K562 (cell line): Measurements from ENCODE around the gene ATXN7L1. TPM values are rescaled to one million over a fixed set of nuclear protein-coding genes. Genes with fewer than 3 reads are reported as not detected.

Experiments used
- ATAC-seq: fragments of 200-7000 bp; cut with Tn5 transposase; 3 replicates; pipeline ENCODE4 v1.9.1; 2020; ENCODE audit warnings: moderate library complexity
- BruUV-seq: library from RNA; stranded (reverse); fragments of 400-500 nt; replicated peaks from 2 replicates; lab custom pipeline; 2021; lab: Mats Ljungman, UMichigan
- CTCF ChIA-PET: fragments of 300-600 bp; formaldehyde crosslinking; extraction: SDS; loops from one replicate; lab custom pipeline; 2021; ENCODE audit warnings: low intra/inter-chr PET ratio; lab: Yijun Ruan, JAX
- POLR2A ChIA-PET: fragments of 300-600, 350-650 bp; sonication (Branson Sonifier 250); formaldehyde crosslinking; extraction: SDS; loops from one replicate; lab custom pipeline; 2021; ENCODE audit warnings: antibody characterized with exemption, inconsistent platforms; lab: Yijun Ruan, JAX
- DNase-seq, 4 experiments: peaks; one replicate each; pipeline versions ENCODE4 v3.0.0 to v3.0.0-alpha.2; 2011 to 2018; ENCODE audit warnings: low spot score in 3 of 4, mixed read lengths in 3 of 4; ENCODE audit errors: extremely low read depth in 1 of 4
- FAIRE-seq: peaks from 2 replicates; lab custom pipeline; 2011; peaks lifted over from hg19 to GRCh38; lab: Jason Lieb, UNC
- H2AFZ ChIP-seq: 2 replicates; pipeline ENCODE4 v1.6.0; 2011; ENCODE audit warnings: low read depth, low read length, control low read depth, inconsistent platforms
- H3K27ac ChIP-seq: fragments of 200-600 bp; 3 replicates; pipeline ENCODE4 v1.8.0; 2011; ENCODE audit warnings: low read depth, mild to moderate bottlenecking, control low read depth, inconsistent platforms, low read length, moderate library complexity, mixed read lengths; ENCODE audit errors: extremely low read depth
- H3K27me3 ChIP-seq, 2 experiments: fragments of 300-600 bp in 1 of 2; 2 replicates in 1 of 2; 3 replicates in 1 of 2; pipeline versions ENCODE4 v1.6.0 to v1.8.0; 2011; ENCODE audit warnings: inconsistent platforms in 2 of 2, low read length in 2 of 2, mild to moderate bottlenecking in 1 of 2, mixed read lengths in 1 of 2, moderate library complexity in 1 of 2; ENCODE audit not compliant: control insufficient read depth in 2 of 2, insufficient read depth in 2 of 2
- H3K36me3 ChIP-seq: fragments of 300-600 bp; 3 replicates; pipeline ENCODE4 v1.8.0; 2011; ENCODE audit warnings: mild to moderate bottlenecking, low read length, inconsistent platforms; ENCODE audit not compliant: control insufficient read depth, insufficient read depth
- H3K4me1 ChIP-seq, 2 experiments: fragments of 200-600 bp in 1 of 2; replicated peaks in 1 of 2; 2 replicates in 1 of 2; 3 replicates in 1 of 2; pipeline versions ENCODE4 v1.5.1 to v1.8.0; 2011; ENCODE audit warnings: inconsistent platforms in 2 of 2, low read length in 2 of 2, mild to moderate bottlenecking in 1 of 2, mixed read lengths in 1 of 2, moderate library complexity in 1 of 2; ENCODE audit not compliant: control insufficient read depth in 2 of 2, insufficient read depth in 2 of 2
- H3K4me2 ChIP-seq: 2 replicates; pipeline ENCODE4 v1.6.1; 2011; ENCODE audit warnings: low read length, control low read depth, inconsistent platforms, mixed read lengths; ENCODE audit not compliant: insufficient read depth
- H3K4me3 ChIP-seq: fragments of 200-600 bp; sonication (generic), shearing (Covaris generic); 2 replicates; pipeline ENCODE4 v1.5.1; 2016; ENCODE audit warnings: control low read depth, inconsistent platforms
- H3K79me2 ChIP-seq: fragments of 200-600 bp; 3 replicates; pipeline ENCODE4 v1.8.0; 2011; ENCODE audit warnings: low read length, inconsistent platforms; ENCODE audit not compliant: control insufficient read depth, insufficient read depth
- H3K9ac ChIP-seq, 2 experiments: 2 replicates each; pipeline versions ENCODE4 v1.6.0 to v1.6.1; 2011; ENCODE audit warnings: low read depth in 2 of 2, low read length in 2 of 2, control low read depth in 1 of 2, inconsistent platforms in 1 of 2, mild to moderate bottlenecking in 1 of 2, mixed read lengths in 1 of 2; ENCODE audit not compliant: insufficient read depth in 1 of 2
- H3K9me1 ChIP-seq: one replicate; pipeline ENCODE4 v1.6.0; 2011; ENCODE audit warnings: inconsistent platforms, mild to moderate bottlenecking, low read length, moderate library complexity; ENCODE audit not compliant: control insufficient read depth, insufficient read depth
- H3K9me3 ChIP-seq: replicated peaks from 2 replicates; pipeline ENCODE4 v1.5.1; 2011; ENCODE audit warnings: low read depth, low read length, inconsistent platforms; ENCODE audit not compliant: control insufficient read depth, insufficient read depth
- H4K20me1 ChIP-seq: replicated peaks from 2 replicates; pipeline ENCODE4 v1.6.1; 2011; ENCODE audit warnings: low read length, inconsistent platforms, mixed read lengths; ENCODE audit not compliant: control insufficient read depth, insufficient read depth
- ARID4B ChIP-seq: sonication (generic); formaldehyde crosslinking; IDR thresholded peaks from 2 replicates; pipeline ENCODE4 v1.8.0; 2022; ENCODE audit warnings: mild to moderate bottlenecking, missing genetic modification reagents
- CEBPG ChIP-seq, 3 experiments: fragments of 200-800 bp in 1 of 3; sonication (Bioruptor generic) in 1 of 3; sonication (generic) in 1 of 3; formaldehyde crosslinking in 1 of 3; IDR thresholded peaks in 2 of 3; conservative IDR thresholded peaks in 1 of 3; 2 replicates each; pipeline versions ENCODE4 v1.6.1 to v1.8.0; 2016 to 2022; ENCODE audit warnings: missing compliant biosample characterization in 2 of 3, missing genetic modification characterization in 2 of 3, mild to moderate bottlenecking in 1 of 3, missing genetic modification reagents in 1 of 3
- FOS ChIP-seq: IDR thresholded peaks from 3 replicates; pipeline ENCODE4 v1.6.1; 2011; ENCODE audit not compliant: insufficient read length; ENCODE audit errors: extremely low read depth
- PRDM10 ChIP-seq: fragments of 450-650 bp; IDR thresholded peaks from 2 replicates; pipeline ENCODE4 v1.6.1; 2018; ENCODE audit not compliant: partially characterized antibody
- STAG1 ChIP-seq: sonication (generic); formaldehyde crosslinking; IDR thresholded peaks from 2 replicates; pipeline ENCODE4 v1.5.0; 2020; ENCODE audit warnings: missing genetic modification reagents, borderline replicate concordance
- ZNF316 ChIP-seq: fragments of 450-650 bp; IDR thresholded peaks from 2 replicates; pipeline ENCODE4 v1.6.1; 2016
- WGBS: fragments of 100-300 bp; shearing (Covaris generic); methylation state at CpG from one replicate; pipeline ENCODE4 v1.1.6; 2016; ENCODE audit warnings: low coverage, mixed read lengths; ENCODE audit not compliant: insufficient coverage; ENCODE audit errors: missing lambda C conversion rate; 5-methylcytosine and 5-hydroxymethylcytosine counted together
- in situ Hi-C: fragments of 300-500 bp; cut with MboI; formaldehyde crosslinking; loops from 4 replicates; pipeline ENCODE4 v1.15.0; 2018; ENCODE audit warnings: inconsistent platforms, mixed read lengths
- intact Hi-C: fragments of 100-400 bp; cut with micrococcal nuclease; formaldehyde crosslinking; loops from 2 replicates; pipeline ENCODE4 v1.14.2; 2022
- polyA plus RNA-seq, 8 experiments: library from polyadenylated mRNA; depleted of rRNA in 4 of 8; stranded (reverse) in 5 of 8; unstranded in 3 of 8; fragments of >200 nt; fragmentation: Nextera tagmentation in 2 of 8; fragmentation: Illumina TruSeq in 1 of 8; extraction: Ambion mirVana in 2 of 8; extraction: Trizol in 1 of 8; gene quantifications; 2 replicates each; pipeline versions ENCODE4 v1.2.1 to v1.2.3, GENCODE V29; 2011 to 2014; ENCODE audit warnings: inconsistent platforms in 1 of 8, missing spikeins in 1 of 8
- total RNA-seq, 7 experiments: library from RNA; depleted of rRNA in 6 of 7; stranded (reverse); fragments of >200 nt in 6 of 7; fragmentation: Illumina TruSeq in 2 of 7; extraction: Trizol in 2 of 7; gene quantifications; 2 replicates each; pipeline versions ENCODE4 v1.2.1 to v1.2.3, GENCODE V29; 2011 to 2021; ENCODE audit warnings: low replicate concordance in 1 of 7

Gene ATXN7L1
- total and polyA plus RNA-seq, 9 of the 15 experiments (the other 6 are each of a cell fraction or from before 2014, with no cell fraction given): 6.6 to 13.7 (median 10.7) TPM

GRCh38 chr7:105872491-105872890, 3.9 kb downstream of the ATXN7L1 start:
- 84% methylated on average over 5 of the region's 5 CpGs for WGBS

GRCh38 chr7:105871142-105871541, 5.3 kb downstream of the ATXN7L1 start:
- no peak overlapping the region for H2AFZ ChIP-seq
- H3K4me3 ChIP-seq: no peak overlapping the region
- TF ChIP-seq PRDM10 (no peak), ARID4B (CRISPR knock-in tag) (no peak), STAG1 (no peak)
- 34% methylated on average over 3 of the region's 3 CpGs for WGBS
- H3K27ac ChIP-seq: no peak overlapping the region
- DNase-seq: no peak
- H3K36me3 ChIP-seq: no peaks in the 10 kb centered on the region
- ChIA-PET POLR2A (interaction anchor here (0.6 to 2.5 kb wide), 4 partner anchors 14 to 109 kb away, joined by 3 to 7 read pairs (median 3); no protein-coding TSS in a partner anchor), CTCF (no interaction called here)
- H3K79me2 ChIP-seq: peaks cover 4% of the 10 kb centered on the region; the same call in 2 of the 3 replicates
- no peak for FAIRE-seq
- H3K9me3 ChIP-seq: no peaks in the 10 kb centered on the region
- peaks cover 5 to 7% of the 10 kb centered on the region in 2 experiments; a peak in 4 of 5 replicates for H3K4me1 ChIP-seq
- no peak for ATAC-seq
- no peak overlapping the region for H3K9ac ChIP-seq
- in situ Hi-C loops (no loop called here), intact Hi-C loops (no loop called here)
- H3K4me2 ChIP-seq: no peak overlapping the region
- no TSS peak for BruUV-seq
- H4K20me1 ChIP-seq: no peaks in the 10 kb centered on the region
- no peaks in the 10 kb centered on the region for H3K9me1 ChIP-seq
- H3K27me3 ChIP-seq: no peaks in the 10 kb centered on the region

More at GRCh38 chr7:105872491-105872890, 3.9 kb downstream of the ATXN7L1 start:
- Histone ChIP-seq H2AFZ (no peak overlapping the region), H3K27me3 (peaks cover 6% of the 10 kb centered on the region in 2 experiments), H3K9me3 (no peaks in the 10 kb centered on the region), H4K20me1 (no peaks in the 10 kb centered on the region), H3K4me1 (peaks cover 7 to 14% of the 10 kb centered on the region in 2 experiments; a peak in 4 of 5 replicates), H3K4me2 (no peak overlapping the region), H3K36me3 (no peaks in the 10 kb centered on the region), H3K4me3 (no peak overlapping the region), H3K9ac (no peak overlapping the region), H3K79me2 (peaks cover 4% of the 10 kb centered on the region; the same call in 2 of the 3 replicates), H3K27ac (no peak overlapping the region), H3K9me1 (no peaks in the 10 kb centered on the region)
- BruUV-seq: no TSS peak
- FAIRE-seq: no peak
- in situ Hi-C loops: no loop called here
- TF ChIP-seq ZNF316 (no peak), FOS (no peak), CEBPG (CRISPR knock-in tag; IDR thresholded peaks at IDR 0.05) (no peak), CEBPG (tag; conservative IDR thresholded peaks at IDR 0.05 in 1 of 2, IDR thresholded peaks at IDR 0.05 in 1 of 2) (peak; percentile 35 to 36; a peak in 1 of 4 replicates)
- ATAC-seq: no peak
- intact Hi-C loops: no loop called here
- POLR2A ChIA-PET: interaction anchor here (1.0 kb wide), 1 partner anchor 13 kb away, joined by 3 read pairs; no protein-coding TSS in a partner anchor
- no peak for DNase-seq
- CTCF ChIA-PET: no interaction called here
